CD4-positive, alpha-beta T cell treated with Interleukin-17A for 4 hours (primary cell): ENCODE data around the gene ZNF682.
A peak's percentile ranks its signal among the peaks of the same experiment; 100 is the strongest.
"Not testable (repeated sequence)": the region's sequence is repeated elsewhere in the genome, so short reads cannot be mapped to it uniquely, and the experiment has no call there.

Experiments
- DNase-seq: peaks from one replicate; pipeline ENCODE4 v3.0.0-alpha.2; 2020; ENCODE audit warnings: mixed read lengths

The ZNF682 gene

DNA sequence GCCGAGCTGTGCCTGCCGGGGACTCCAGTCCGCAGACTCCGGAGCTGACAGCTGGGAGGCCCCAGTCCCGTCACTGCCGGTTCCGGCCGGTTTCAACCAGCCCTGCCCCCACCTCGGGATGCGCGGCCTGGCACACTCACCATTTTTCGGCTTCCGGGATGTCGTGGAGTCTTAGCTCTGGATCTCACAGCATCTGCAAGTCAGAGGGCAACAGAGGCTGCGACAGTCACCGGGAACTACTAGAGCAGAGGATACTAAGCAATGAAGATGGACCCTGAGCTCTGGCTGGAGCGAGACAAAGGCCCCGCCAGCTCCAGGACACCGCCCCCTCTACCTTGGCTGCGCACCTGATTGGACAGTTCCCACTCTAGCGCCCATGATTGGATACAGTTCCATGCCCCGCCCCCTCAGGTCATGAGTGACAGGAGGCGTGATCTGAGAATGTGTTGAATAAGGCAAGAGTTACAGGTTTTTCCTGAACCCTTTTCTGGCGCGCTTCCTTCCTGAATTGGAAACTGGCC, at the start of gene ZNF682:
ZNF682 (minus strand) TSS at position 303 of the 521 bp plus-strand sequence; CDS start at position 143, 160 bp downstream.
- DNase-seq: peak; percentile 97

GRCh38 chr19:20082876-20083275, 43.6 kb upstream of the ZNF682 start:
- not testable (repeated sequence) for DNase-seq

DNA sequence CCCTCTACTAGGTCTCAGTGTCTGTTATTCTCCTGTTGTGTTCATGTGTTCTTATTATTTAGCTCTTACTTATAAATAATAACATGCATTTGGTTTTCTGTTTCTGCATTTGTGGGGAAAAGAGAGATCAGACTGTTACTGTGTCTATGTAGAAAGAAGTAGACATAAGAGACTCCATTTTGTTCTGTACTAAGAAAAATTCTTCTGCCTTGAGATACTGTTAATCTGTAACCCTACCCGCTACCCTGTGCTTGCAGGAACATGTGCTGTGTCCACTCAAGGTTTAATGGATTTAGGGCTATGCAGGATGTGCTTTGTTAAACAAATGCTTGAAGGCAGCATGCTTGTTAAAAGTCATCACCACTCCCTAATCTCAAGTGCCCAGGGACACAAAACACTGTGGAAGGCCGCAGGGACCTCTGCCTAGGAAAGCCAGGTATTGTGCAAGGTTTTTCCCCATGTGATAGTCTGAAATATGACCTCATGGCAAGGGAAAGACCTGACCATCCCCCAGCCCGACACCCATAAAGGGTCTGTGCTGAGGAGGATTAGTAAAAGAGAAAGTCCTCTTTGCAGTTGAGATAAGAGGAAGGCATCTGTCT, 43.0 kb upstream of the ZNF682 start:
- DNase-seq: not testable (repeated sequence)

GRCh38 chr19:20080656-20081055, 41.4 kb upstream of the ZNF682 start:
- no peak for DNase-seq

DNA sequence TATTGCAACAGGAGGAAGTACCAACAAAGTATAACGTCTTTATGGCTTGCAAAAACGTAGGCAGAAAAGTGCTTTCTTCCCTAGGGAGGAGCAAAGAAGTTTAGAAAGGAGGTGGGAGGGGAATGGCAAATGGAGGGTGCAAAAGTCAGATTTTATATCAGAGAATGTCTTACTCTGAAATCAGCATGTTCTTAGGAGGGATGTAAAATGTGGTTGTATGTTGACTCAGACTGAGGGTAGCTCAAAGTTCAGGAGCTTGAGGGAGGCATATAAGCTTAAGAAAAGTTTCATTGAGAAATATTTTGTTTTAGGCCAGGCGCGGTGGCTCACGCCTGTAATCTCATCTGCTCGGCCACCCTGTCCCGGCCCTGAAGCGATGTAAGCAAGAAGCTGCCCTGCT, 40.2 kb upstream of the ZNF682 start:
- no peak for DNase-seq

DNA sequence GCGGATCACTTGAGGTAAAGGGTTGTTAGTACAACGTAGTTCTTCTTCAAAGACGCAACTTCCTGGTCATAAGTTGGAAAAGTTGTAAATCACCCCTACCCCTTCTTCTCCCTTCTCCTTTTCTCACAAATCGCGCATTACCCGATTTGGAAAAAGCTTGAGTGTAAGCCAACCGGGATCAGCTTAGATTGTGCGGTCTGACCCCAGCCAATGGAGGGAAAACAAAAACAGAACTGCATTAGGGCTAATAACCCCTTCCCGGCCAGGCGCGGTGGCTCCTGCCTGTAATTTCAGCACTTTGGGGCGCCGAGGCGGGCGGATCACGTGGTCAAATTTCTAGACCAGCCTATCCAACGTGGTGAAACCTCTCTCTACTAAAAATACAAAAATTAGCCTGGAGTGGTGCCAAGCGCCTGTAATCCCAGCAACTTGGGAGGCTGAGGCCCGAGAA, 39.3 kb upstream of the ZNF682 start:
- peak; percentile 22 for DNase-seq

DNA sequence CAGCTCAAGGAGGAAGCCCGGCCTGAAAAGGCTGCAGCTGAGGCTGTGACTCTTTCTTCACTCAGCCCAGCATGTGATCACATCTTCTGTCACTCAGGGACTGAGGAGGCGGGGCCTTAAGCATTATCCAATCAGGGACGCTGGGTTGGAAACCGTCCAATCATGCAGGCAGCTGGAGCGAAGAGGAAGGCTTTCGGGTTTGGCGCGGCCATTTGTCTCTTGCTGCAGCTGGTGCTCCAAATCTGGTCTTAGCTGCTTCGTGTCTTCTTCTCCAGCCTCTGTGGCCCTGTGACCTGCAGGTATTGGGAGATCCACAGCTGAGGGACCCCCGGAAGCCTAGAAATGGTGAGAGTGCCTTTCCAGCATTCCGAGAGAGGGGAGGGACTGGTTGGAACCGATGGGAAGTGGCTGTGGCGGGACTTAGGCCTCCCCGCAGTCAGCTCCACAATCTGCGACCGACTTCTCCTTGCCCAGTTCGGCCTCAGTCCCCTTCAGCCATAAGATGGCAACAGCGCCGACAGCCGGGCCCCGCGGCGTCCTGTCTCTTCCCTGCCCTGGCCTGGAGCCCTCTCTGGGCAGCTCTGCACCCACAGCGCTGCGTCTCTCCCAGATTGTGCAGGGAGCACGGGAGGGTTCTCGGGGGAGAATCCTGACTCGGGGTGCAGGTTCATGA, 38.6 kb upstream of the ZNF682 start, which contains the start of gene ZNF90:
ZNF90 (plus strand) TSS at position 210 of the 673 bp plus-strand sequence; CDS start at position 343, 133 bp downstream.
- peak; percentile 91 for DNase-seq

GRCh38 chr19:20072936-20073335, 33.6 kb upstream of the ZNF682 start:
- DNase-seq: no peak

DNA sequence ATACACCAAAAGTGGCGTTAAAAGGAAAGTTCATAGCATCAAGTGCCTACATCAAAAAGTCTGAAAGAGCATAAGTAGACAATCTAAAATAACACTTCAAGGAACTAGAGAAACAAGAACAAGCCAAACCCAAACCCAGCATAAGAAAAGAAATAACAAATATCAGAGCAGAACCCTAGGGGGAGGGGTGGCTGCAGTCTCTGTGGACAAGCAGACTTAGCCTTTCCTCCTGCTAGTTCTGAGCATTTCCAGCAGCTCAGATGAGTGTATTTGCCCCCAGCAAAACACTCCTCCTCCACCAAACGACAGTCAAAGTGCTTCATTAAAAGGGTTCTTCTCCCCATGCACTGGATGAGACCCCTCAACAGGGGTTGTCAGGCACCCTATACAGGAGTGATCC, 31.4 kb upstream of the ZNF682 start:
- DNase-seq: no peak

DNA sequence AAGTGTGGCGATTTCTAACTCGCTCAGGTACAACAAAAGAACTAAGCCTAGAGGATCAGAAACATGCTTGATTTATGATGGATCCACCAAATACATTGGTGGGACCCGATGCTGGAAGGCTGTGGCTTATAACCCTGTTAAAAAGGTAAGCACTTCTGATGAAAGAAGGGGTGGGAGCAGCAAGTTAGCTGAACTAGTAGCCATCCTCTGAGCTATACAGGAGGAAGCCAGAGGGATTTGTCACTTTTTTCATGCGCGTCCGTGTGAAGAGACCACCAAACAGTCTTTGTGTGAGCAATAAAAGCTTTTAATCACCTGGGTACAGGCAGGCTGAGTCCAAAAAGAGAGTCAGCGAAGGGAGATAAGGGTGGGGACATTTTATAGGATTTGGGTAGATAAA, 29.3 kb upstream of the ZNF682 start:
- DNase-seq: not testable (repeated sequence)

- no peak for DNase-seq
Observed at GRCh38 chr19:20067943-20068342, 28.6 kb upstream of the ZNF682 start.

DNA sequence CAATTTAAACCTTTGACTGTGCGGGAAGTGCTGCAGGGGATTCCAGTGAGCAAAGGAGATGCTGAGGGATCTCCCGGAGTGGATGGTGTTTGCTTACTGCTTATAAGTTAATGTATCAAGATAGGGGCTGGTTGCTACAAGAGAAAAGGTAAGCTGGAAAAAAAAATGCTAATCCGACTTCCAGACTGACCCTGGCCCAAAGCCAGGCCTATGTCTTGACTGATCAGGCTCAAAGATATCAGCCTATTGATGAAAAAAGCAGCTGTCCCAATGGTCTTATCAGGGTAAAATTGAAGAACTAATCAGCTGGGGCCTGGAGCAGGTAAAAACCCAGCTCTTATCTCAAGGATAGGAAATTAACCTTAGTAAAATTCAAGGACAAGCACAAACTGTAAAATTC, 27.6 kb upstream of the ZNF682 start:
- no peak for DNase-seq

DNA sequence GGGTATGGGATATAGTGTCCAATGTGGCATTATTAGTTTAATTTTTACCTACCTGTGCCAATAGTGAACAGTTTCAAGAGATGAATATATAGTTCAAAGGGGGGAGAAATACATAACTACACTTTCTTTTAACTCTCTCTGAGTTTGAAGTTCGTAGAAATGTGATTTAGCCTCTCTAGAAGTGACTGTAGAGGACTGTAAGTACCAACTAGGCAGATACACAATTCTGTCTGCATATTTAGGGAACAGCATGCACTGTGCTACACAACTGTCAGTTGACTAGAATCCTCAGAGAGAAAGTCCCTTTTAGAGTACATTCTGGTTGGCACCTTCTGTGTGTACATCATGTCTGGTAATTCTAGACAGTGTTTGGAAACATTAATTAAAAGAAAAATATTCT, 21.0 kb upstream of the ZNF682 start:
- no peak for DNase-seq

DNA sequence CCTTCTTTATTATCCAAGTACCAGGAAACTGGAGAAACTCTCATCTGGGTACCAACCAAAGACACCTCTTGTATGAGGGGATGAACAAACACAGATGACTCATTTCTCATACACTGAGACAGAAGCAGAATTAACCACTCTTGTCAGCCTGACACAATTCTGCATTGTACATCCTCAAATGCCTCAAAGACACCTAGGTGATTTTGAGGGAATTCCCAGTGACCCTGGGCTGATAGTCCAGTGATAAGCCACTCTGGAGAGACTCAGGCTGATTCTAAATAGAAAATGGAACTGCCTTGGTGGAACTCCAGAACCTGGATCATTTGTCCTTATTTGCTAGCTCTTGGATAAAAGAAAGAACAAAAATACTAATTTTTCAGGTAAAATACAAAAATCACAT, 19.4 kb upstream of the ZNF682 start:
- DNase-seq: not testable (repeated sequence)

DNA sequence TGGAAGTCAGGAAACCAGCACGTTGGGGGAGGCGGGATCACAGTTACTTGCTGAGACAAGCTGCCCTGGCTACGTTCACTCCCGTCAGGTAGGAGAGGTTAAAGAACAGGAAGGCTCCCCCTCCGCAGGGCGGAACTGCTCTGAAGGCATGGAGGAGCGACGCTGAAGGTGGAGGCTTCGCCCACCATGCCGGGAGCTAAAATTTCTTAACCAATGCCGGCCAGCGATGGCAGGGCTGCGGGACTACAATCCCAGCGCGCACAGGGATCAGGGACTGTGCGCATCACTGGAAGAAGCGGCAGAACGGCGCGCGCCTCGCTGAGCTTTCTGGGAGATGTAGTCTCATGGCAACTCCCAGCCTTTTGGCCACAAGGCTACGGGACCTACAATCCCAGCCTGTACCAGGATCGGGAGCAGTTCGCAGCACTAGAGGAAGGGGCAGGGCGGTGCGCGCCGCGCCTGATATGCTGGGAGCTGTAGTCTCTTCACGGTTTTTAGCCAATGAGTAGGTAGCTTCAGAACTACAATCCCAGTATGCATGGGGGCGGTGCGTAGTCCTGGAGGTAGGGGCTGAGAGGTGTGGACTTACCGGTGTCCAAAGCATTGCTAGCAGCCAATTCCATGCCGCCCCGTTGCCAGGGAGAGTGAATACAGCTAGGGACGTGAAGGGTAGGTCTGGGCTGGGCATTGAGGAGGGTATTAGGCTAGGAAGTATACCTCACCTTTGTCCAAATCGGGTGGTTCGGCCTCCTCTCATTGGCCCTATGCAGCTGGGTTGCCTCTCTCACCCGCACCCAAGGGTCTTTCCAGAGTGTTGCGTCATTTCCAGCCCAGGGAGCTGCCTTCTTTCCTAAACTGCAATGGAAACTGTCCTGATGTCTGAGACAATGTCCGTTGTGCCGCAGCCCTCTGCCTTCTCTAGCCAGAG, 12.8 kb upstream of the ZNF682 start:
- DNase-seq: peak; percentile 80

GRCh38 chr19:20045742-20046141, 6.4 kb upstream of the ZNF682 start:
- DNase-seq: not testable (repeated sequence)

GRCh38 chr19:20044663-20045062, 5.4 kb upstream of the ZNF682 start:
- no peak for DNase-seq

DNA sequence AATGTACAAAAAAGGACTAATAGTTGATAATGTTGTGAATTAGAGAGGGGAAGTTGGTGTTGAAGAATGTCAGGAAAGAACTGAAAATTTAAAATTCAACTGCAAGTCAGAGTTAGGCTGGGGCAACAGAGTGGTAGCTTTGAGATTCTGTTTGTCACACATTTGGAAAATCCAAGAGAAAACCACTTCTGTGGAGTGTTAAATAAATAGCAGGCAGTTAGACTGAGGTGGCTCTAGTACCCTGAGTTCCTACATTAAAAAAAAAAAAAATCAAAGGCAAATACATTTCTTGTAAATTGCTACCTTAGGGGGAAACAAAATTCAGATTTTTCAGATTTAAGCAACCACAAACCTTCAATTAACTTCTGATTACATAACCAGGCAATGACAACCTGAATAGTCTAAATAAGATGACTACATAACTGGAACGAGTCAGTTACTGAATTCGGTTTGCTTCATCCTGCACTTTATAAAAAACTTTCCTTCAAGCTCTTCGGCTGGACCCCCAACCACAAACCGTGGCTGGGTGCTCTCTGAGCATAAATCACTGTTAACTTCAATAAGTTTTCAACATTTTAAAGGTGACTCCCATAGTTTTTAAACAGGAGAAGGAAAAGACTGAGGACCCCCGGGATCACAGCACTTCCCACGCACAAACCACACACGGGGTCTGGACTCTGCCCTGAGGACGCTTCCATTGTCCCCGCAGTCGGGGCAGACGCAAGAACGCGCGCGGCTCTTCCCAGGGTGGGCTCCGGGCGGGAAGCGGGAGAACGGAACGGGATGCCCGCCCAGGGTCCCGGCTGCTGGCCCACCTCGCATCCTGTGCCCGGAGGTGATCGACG, 725 bp downstream of the ZNF682 start:
- peak; percentile 20 for DNase-seq

DNA sequence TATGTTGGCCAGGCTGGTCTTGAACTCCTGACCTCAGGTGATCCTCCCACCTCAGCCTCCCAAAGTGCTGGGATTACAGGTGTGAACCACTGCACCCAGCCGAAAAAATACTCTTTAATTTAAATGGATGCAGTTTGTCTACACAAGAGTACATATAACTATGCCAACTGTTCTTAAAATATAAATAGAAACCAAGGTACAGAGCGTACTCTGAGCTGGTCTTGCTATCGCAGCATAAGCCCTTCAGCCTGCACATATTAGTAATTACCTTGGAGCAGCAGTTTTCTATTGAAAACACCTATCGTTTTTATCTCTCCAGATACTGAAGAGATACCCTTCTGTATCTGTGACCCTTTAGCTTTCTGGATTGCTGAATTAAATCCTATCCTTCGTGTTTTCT, 3.4 kb downstream of the ZNF682 start:
- DNase-seq: no peak

DNA sequence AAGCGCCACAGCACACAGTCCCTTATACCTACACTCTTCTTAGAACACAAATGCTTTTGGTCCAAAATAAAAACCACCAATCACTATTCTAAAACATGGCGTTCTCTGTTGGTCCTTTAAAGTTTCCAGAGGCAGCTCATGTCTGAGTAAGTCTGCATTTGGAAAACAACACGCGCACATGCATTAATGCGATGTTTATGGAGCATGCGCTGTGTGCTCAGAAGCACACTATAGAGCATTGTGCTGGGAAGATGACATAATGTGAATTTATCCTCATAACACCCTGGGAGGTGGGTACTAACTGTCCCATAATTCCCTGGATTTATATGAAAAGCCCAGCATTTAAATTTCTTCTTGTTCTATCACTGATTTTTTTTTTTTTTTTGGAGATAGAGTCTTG, 10.7 kb downstream of the ZNF682 start:
- DNase-seq: no peak

DNA sequence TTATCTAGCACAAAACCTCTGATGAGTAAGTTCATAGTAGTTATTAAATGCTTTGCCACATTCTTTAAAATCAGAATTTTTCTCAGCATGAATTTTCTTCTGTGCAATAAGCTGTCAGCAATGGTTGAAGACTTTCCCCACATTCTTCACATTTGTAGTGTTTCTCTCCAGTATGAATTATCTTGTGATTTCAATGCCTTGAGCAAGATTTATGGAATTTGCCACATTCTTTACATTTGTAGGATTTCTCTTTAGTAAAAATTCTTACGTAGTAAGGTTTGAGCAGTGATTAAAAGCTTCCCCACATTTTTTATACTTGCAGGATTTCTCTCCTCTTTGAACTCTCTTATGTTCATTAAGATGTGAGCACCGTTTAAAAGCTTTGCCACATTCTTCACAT, 33.6 kb downstream of the ZNF682 start:
- DNase-seq: no peak

DNA sequence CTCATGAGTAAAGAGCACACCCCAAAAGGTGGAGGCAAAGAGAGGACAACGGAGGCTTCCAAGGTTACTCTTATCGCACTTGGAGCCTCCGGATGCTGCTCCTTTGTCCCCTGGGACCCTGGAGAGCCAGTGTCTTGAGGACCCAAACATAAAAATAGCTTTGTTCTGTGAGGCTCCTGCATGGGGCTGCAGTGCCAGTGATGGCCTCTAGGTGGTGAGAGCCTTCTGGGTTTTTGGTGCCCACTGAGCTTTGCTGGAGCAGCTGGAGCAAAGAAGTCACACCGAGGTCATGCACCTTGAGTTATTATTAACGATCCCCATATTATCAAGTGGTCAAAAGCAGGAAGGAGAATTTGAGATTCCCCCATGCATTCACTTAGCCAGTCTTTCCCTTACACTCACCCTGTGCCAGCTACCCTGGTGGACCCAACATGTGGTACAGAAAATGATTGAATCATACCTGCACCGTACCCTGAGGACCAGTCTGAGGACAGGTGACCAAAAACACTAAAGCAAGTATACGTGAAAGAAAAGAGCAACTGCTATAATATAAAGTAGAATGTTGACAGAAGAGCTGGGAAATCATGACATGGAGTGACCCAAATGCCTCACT, 41.5 kb downstream of the ZNF682 start:
- peak; percentile 59 for DNase-seq
